Fibroblast of skin of abdomen (primary cell): ENCODE results near the gene LHPP.
"Not testable (repeated sequence)": the region's sequence is repeated elsewhere in the genome, so short reads cannot be mapped to it uniquely, and the experiment has no call there.

Source experiments
- DNase-seq: peaks from one replicate; pipeline ENCODE4 v3.0.0-alpha.2; 2013

Gene LHPP

GRCh38 chr10:124597846-124598165 lies 136.2 kb downstream of the LHPP start:
- DNase-seq, result no peak

GRCh38 chr10:124598196-124598595 lies 136.6 kb downstream of the LHPP start:
- DNase-seq, result no peak

- DNase-seq, result no peak
Measured at GRCh38 chr10:124598773-124599587, 137.4 kb downstream of the LHPP start.

DNA sequence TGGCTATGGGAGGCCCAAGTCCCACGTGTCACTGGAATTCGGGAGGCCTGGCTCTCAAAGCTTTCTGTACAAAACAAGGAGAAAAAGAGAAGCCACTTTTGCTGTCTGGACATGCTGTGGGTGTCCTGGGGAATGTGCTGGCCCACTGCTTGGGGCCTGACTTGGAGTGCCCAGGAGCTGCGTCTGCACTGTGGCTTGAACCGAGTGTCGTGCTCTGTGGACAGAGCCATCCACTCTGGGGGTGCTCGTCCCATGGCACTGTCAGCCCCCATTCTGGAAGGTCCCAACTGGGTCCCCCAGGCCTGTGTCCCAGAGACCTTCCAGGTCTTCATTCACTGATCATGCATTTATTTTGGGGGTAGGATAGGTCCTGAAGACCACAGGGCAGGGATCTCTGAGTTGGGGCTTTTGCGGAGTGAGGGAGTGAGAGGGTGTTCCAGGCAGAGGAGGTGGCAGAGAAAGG lies 138.0 kb downstream of the LHPP start:
- DNase-seq, result no peak

- DNase-seq, result no peak
Measured at GRCh38 chr10:124600051-124600880, 138.6 kb downstream of the LHPP start.

DNA sequence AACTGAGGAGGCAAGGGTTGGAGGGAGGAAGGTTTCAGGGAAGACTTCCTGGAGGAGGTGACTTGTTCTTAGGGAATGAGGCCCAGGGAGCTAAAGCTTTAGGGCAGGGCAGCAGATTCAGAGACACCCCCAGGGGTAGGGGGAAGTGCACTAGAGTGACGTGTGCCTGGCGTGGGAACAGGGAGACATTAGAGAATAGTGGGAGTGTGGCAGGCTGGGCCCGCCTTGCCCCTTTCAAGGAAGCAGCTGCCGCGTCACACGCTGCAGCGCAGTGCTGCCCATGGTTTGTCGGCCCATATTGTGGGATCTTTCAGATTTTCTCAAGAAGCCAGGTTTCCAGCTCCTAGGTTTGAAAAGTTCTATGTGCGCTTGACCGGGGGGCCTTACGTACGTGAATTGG lies 139.4 kb downstream of the LHPP start:
- DNase-seq, result no peak

GRCh38 chr10:124601431-124602120 lies 140.0 kb downstream of the LHPP start:
- DNase-seq, result no peak

- DNase-seq, result no peak
Measured at GRCh38 chr10:124602121-124602561, 140.5 kb downstream of the LHPP start.

DNA sequence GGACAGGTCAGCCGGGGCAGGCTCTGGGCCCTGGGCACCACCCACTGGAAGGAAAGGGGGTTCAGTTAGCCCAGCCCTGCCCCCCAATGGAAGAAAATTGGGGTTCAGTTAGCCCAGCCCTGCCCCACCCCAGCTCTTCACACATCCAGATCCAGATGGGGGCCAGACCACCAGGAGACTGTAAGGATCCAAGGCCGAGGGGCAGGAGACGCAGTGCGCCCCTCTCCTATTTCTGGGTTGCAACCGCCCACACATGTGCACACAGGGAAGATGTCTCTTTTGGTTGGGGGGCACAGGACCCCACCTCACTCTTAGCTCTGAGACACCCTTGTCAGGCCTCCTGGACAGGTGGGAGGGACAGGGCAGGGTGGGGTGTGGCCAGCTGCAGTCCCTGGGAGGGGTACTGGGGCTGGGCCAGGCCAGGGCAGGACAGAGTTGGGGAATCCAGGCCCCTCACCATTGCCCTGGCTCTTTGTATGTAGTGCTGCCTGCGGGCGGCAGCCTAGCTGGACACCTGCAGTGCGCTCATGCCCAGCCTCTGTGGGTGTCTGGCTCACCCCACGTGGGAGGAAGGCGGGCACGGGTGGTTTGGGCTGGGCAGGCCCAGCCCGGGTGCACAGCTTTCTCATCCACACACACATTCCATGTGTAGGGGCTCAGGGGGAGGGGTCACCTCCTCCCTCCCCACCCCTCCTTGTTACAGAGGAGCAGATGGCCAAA lies 141.2 kb downstream of the LHPP start:
- no peak for DNase-seq

GRCh38 chr10:124603376-124604213 lies 142.0 kb downstream of the LHPP start:
- no peak for DNase-seq

GRCh38 chr10:124604214-124605000 lies 142.8 kb downstream of the LHPP start:
- no peak for DNase-seq

DNA sequence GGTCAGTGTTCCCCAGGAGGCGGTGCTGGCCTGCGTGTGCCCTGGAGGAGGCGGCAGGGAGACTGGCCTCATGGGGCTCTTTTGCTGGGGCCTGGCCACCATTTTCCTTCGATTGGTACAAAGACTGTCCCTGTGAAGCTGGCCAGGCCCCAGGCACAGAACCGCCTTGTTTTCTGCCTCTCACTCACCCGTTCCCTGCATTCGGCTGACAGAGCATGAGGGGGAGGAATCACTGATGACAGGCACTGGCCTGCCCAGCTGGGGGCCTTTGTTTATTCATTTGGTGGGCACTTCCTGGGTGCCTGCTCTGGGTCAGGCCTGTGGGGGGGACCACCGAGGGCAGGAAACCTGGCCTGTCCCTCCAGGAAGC lies 143.4 kb downstream of the LHPP start:
- no peak for DNase-seq

- no peak for DNase-seq
Measured at GRCh38 chr10:124605481-124605855, 143.8 kb downstream of the LHPP start.

DNA sequence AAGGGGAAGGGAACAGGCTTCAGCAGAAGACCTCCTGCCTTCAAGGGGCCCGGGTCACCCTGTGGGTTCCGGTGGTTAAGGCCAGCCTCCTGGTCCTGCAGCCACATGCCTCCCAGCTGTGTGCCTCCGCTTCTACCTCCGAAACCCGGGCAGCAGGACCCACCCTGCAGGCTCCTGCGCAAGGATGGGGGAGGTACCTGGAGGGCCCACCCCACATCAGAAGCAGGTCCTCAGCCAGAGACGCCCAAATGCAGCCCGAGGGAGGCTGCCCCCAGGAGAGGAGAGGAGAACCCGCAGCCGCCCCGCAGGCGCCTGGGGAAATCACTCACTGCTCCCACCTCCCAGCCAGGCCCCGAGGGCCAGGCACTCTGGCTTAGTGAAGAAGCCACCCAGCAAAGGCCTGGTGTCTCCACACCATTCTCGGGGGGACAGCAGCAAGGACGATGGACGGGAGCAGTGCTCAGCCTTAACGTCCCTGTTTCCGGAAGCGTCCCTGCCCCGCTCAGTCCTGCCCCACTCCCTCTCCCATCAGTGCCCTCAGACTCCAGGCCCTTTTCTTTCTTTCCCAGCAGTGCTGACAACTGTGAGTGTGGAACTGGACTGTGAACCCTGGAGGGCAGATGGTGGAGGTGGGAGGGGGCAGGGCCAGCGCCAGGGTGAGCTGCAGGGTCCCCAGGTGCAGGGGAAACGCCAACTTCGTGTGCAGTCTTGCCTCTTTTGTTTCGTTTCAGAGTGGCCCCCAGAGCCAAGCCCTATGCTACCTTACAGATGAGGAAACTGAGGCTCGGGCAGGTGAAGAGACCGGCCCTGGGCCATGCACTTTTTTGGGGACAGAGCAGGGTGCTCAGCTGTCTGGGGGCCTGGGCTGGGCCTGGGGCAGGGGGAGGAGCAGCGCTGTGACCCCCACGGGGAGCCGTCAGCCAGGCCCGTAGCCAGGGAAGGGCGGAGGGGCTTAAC lies 144.5 kb downstream of the LHPP start:
- DNase-seq, result no peak

GRCh38 chr10:124606822-124607221 lies 145.2 kb downstream of the LHPP start:
- DNase-seq, result no peak

GRCh38 chr10:124607693-124608092 lies 146.1 kb downstream of the LHPP start:
- no peak for DNase-seq

- DNase-seq, result no peak
Measured at GRCh38 chr10:124608093-124608721, 146.6 kb downstream of the LHPP start.

GRCh38 chr10:124609698-124610097 lies 148.1 kb downstream of the LHPP start:
- no peak for DNase-seq

GRCh38 chr10:124610186-124610585 lies 148.6 kb downstream of the LHPP start:
- DNase-seq, result not testable (repeated sequence)
